Measurements from ENCODE around the gene B3GALNT2. TPM values are rescaled to one million over a fixed set of nuclear protein-coding genes. Genes with fewer than 3 reads are reported as not detected.

B3GALNT2 gene
- total RNA-seq, 1 experiment from 2014 or later: 88.4 TPM

DNA sequence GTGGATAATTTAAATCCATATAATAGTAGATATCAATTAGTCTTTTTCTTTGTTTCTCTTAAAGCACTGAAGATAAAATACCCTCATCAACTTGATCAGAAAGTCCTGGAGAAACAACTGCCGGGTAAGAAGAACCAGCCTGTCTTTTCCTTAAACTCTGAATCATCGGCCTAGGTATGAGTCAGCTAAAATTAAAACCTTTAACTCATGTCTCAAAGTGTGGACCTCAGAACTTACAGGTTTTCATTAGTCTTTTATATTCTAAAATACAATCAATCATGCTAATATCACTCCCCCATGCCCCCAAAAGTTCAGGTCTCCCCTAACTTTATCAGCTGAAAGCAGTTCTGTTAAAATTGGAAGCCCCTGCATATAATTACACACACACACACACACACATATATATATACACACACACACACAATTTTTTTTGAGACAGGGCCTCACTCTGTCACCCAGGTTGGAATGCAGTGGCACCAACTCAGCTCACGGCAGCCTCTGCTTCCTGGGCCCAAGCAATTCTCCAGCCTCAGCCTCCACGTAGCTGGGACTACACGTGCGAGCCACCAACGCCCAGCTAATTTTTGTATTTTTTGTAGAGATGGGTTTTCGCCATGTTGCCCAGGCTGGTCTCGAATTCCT is 61.3 kb downstream of the B3GALNT2 start:
- H3K36me3 Mint-ChIP-seq (ENCODE audit: insufficient read depth, unreplicated experiment): peaks cover 98% of the 10 kb centered on the region
- intact Hi-C loops (cut with micrococcal nuclease): loop anchor here (2.0 kb wide), 1 partner anchor 340 kb away; no protein-coding TSS in a partner anchor
- H3K4me3 Mint-ChIP-seq (ENCODE audit: unreplicated experiment): no peak overlapping the region
- no peaks in the 10 kb centered on the region for H3K27me3 Mint-ChIP-seq (ENCODE audit: insufficient read depth, unreplicated experiment)
- H3K4me1 Mint-ChIP-seq (ENCODE audit: insufficient read depth, unreplicated experiment): peaks cover 19% of the 10 kb centered on the region
- CTCF ChIA-PET: interaction anchor here (0.6 to 3.5 kb wide), 15 partner anchors 21 to 958 kb away, joined by 3 to 12 read pairs (median 3); partner anchors contain the start of genes ARID4B and GGPS1
- POLR2A ChIA-PET: interaction anchor here (0.9 to 5.8 kb wide), 11 partner anchors 10 to 956 kb away, joined by 3 to 31 read pairs (median 5); partner anchors contain the start of genes B3GALNT2, RBM34 and TBCE
- TF ChIP-seq, protein P1, sequence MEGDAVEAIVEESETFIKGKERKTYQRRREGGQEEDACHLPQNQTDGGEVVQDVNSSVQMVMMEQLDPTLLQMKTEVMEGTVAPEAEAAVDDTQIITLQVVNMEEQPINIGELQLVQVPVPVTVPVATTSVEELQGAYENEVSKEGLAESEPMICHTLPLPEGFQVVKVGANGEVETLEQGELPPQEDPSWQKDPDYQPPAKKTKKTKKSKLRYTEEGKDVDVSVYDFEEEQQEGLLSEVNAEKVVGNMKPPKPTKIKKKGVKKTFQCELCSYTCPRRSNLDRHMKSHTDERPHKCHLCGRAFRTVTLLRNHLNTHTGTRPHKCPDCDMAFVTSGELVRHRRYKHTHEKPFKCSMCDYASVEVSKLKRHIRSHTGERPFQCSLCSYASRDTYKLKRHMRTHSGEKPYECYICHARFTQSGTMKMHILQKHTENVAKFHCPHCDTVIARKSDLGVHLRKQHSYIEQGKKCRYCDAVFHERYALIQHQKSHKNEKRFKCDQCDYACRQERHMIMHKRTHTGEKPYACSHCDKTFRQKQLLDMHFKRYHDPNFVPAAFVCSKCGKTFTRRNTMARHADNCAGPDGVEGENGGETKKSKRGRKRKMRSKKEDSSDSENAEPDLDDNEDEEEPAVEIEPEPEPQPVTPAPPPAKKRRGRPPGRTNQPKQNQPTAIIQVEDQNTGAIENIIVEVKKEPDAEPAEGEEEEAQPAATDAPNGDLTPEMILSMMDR (IDR thresholded peaks at IDR 0.05; ENCODE audit: unreplicated experiment): no peak
- peak overlapping the region; percentile 74 for H3K27ac Mint-ChIP-seq (ENCODE audit: low read depth, unreplicated experiment)
- BruUV-seq (replicated peaks): no TSS peak
- H3K9me3 Mint-ChIP-seq (ENCODE audit: unreplicated experiment): no peaks in the 10 kb centered on the region
- DNase-seq (ENCODE audit: unreplicated experiment): peak; percentile 80

DNA sequence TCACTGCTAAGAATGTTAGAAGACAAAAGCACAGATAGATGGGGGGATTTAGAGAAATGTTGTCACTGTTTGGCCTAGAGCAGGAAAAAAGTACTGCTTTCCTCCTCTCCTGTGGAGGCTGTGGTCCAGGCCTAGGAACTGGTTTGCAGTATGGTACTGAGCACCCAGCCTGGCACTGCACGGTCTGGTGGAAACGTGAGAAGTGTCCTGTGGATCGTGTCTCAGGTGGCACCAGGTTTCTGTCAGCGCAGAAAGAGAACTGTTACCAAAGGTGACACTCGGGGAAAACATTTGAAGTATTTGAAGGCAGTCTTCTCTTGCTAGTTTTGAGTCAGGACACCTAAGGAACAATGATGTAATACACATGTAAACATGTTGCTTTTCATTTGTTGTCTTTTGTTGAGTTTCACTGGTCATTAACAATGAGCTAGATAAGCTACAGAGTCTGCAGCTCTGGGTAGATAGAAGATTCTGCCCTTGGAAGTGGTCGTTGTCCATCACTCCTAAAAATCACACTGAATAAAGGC is 63.0 kb downstream of the B3GALNT2 start:
- no peak overlapping the region for H3K4me3 Mint-ChIP-seq (ENCODE audit: unreplicated experiment)
- TF ChIP-seq, protein P1 (IDR thresholded peaks at IDR 0.05; ENCODE audit: unreplicated experiment): no peak
- no peak for DNase-seq (ENCODE audit: unreplicated experiment)
- intact Hi-C loops (cut with micrococcal nuclease): no loop called here
- BruUV-seq (replicated peaks): no TSS peak
- no peaks in the 10 kb centered on the region for H3K27me3 Mint-ChIP-seq (ENCODE audit: insufficient read depth, unreplicated experiment)
- ChIA-PET CTCF (interaction anchor here (0.6 to 3.5 kb wide), 10 partner anchors 13 to 341 kb away, joined by 3 to 12 read pairs (median 4); no protein-coding TSS in a partner anchor), POLR2A (interaction anchor here (0.6 to 5.8 kb wide), 9 partner anchors 11 to 441 kb away, joined by 3 to 31 read pairs (median 4); partner anchors contain the start of genes B3GALNT2 and RBM34)
- peaks cover 19% of the 10 kb centered on the region for H3K4me1 Mint-ChIP-seq (ENCODE audit: insufficient read depth, unreplicated experiment)
- peaks cover 98% of the 10 kb centered on the region for H3K36me3 Mint-ChIP-seq (ENCODE audit: insufficient read depth, unreplicated experiment)
- H3K27ac Mint-ChIP-seq (ENCODE audit: low read depth, unreplicated experiment): peak overlapping the region; percentile 2
- H3K9me3 Mint-ChIP-seq (ENCODE audit: unreplicated experiment): no peaks in the 10 kb centered on the region

DNA sequence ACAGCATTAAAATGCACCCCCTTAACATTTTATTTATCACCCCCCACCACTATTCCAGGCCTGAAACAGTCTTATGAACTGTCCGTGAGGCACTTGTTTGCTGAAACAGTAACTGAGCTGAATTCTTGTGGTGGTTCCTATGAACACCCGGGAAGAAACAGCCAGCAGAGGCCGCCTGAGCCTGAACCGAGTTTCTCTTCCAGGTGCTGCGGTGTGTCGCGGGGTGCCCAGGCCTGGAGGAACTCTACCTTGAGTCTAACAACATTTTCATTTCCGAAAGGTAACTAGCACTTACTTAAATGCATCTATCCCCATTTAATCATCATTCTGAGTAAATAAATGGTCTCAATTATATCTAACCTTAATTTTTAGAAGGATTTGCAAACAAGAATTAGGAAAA is 70.3 kb downstream of the B3GALNT2 start:
- Mint-ChIP-seq H3K36me3 (ENCODE audit: insufficient read depth, unreplicated experiment) (peaks cover 58% of the 10 kb centered on the region), H3K27ac (ENCODE audit: low read depth, unreplicated experiment) (no peak overlapping the region), H3K4me1 (ENCODE audit: insufficient read depth, unreplicated experiment) (peaks cover 5% of the 10 kb centered on the region), H3K4me3 (ENCODE audit: unreplicated experiment) (no peak overlapping the region), H3K9me3 (ENCODE audit: unreplicated experiment) (no peaks in the 10 kb centered on the region), H3K27me3 (ENCODE audit: insufficient read depth, unreplicated experiment) (no peaks in the 10 kb centered on the region)
- CTCF ChIA-PET: interaction anchor here (1.4 kb wide), 1 partner anchor 18 kb away, joined by 5 read pairs; no protein-coding TSS in a partner anchor
- intact Hi-C loops (cut with micrococcal nuclease): no loop called here
- TF ChIP-seq, protein P1 (IDR thresholded peaks at IDR 0.05; ENCODE audit: unreplicated experiment): no peak
- no peak for DNase-seq (ENCODE audit: unreplicated experiment)
- BruUV-seq (replicated peaks): no TSS peak
- POLR2A ChIA-PET: interaction anchor here (0.8 kb wide), 1 partner anchor 328 kb away, joined by 3 read pairs; no protein-coding TSS in a partner anchor

DNA sequence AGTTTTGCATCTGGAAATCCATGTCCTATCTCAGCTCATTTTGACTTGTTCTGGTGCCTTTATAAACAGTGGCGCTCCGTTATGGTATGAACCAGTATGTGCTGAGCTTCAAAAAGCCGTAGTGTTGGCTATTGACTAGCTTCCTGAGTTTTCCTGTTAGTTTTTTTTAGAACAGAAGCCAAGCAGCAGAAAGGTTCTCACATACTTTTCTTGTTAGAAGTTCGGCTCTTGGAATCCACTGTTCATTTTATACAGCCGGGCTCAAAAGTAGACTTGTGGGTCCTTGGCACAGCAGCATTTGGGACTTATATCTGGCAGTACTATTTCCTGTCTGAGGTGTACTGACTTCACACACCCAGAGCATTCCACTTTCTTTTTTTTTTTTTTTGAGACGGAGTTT is 73.3 kb downstream of the B3GALNT2 start:
- no TSS peak for BruUV-seq (replicated peaks)
- POLR2A ChIA-PET: interaction anchor here (0.9 kb wide), 1 partner anchor 102 kb away, joined by 3 read pairs; the partner anchor contains the start of gene GGPS1
- CTCF ChIA-PET: interaction anchor here (1.2 to 1.7 kb wide), 2 partner anchors 8 to 14 kb away, joined by 4 to 11 read pairs; no protein-coding TSS in a partner anchor
- intact Hi-C loops (cut with micrococcal nuclease): no loop called here
- no peak for DNase-seq (ENCODE audit: unreplicated experiment)
- Mint-ChIP-seq H3K27me3 (ENCODE audit: insufficient read depth, unreplicated experiment) (no peaks in the 10 kb centered on the region), H3K4me1 (ENCODE audit: insufficient read depth, unreplicated experiment) (peaks cover 6% of the 10 kb centered on the region), H3K27ac (ENCODE audit: low read depth, unreplicated experiment) (no peak overlapping the region), H3K9me3 (ENCODE audit: unreplicated experiment) (no peaks in the 10 kb centered on the region), H3K36me3 (ENCODE audit: insufficient read depth, unreplicated experiment) (peaks cover 39% of the 10 kb centered on the region), H3K4me3 (ENCODE audit: unreplicated experiment) (no peak overlapping the region)
- TF ChIP-seq, protein P1 (IDR thresholded peaks at IDR 0.05; ENCODE audit: unreplicated experiment): no peak

All from MCF 10A (cell line).